GM18951 (cell line): Measurements from ENCODE around the gene TSFM.

Experiments
- POLR2A ChIP-seq: IDR thresholded peaks from 4 replicates; pipeline ENCODE4 v1.6.1; 2011; ENCODE audit warnings: mild to moderate bottlenecking; ENCODE audit not compliant: insufficient read length, insufficient read depth; ENCODE audit errors: extremely low read depth
- in situ Hi-C: fragments of 300-500 bp; cut with MboI; formaldehyde crosslinking; loops from one replicate; pipeline ENCODE4 v1.12.0; 2022; ENCODE audit warnings: low sequenced_read_pairs, mixed read lengths, inconsistent platforms; ENCODE audit not compliant: unreplicated experiment

The TSFM gene

DNA sequence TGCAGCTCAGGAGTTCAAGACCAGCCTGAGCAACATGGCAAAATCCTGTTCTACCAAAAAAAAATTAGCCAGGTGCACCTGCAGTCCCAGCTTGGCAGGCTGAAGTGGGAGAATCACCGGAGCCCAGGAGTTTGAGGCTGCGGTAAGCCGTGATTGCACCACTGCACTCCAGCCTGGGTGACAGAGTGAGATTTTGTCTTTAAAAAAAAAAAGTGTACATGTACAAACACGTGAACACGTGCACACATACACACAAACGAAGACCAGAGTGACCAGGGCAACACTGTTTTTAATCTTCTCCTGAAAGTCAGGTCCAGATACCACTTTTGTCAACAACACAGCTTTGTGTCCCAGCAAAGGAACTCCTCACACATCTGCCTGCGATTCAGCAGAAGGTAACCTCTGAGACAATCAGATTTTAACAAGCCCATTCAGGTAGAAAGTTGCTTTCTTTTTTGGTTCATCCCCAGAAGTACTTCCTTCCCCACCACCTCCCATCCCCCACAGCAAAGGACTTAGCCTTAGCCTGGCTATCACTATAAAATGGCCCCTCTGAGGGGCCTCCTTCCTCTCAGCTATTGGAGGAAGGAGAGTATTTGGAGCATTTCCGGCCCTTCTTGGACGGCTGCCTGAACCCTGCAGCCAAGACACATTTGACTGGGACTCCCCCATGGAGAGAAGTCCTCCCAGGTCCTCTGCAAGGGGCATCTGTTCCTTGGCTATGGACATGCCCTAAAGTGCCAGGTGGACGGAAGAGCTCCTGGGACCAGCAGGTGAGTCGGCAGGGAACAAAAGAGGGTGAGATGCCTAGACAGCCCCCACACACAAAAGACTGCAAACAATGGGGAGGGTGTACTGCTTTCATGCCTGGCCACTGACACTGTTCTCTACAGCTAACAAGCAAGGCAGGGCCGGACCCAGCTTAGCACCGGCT is 54.1 kb downstream of the TSFM start:
- TF ChIP-seq POLR2A: no peak
- in situ Hi-C loops: no loop called here

DNA sequence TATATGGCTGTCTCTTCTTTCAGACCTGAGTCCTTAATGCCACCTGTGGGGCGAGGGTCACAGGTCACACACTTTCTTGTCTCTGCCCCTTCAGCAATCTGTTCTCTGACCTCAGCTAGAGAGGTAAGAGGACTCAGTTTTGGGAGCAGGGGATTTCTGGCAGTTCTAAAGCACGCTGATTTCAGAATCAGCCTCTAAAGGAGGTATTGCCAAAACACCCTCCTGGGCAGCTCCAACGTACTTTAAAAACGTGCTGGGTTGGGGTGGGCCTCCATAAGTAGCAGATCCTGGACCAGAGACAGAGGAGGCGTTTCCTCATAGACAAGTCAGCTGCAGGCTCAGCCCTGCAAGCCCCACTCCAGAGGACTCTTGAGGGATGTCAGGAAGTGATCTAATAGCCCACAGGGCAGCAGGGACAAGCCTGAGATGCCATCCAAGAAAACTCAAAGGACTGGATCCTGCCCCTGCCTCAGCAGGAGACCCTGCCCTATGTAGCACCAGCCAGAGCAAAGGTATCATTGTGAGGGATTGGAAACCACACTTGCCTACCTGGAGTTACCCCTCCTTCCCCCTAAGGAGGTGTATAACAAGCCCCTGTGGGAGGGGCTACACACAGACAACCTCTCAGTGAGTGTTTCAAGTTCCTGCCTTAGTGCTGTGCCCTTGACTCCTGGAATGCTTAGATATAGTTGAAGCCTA is 55.4 kb downstream of the TSFM start:
- in situ Hi-C loops: no loop called here
- TF ChIP-seq POLR2A: peak; percentile 12

DNA sequence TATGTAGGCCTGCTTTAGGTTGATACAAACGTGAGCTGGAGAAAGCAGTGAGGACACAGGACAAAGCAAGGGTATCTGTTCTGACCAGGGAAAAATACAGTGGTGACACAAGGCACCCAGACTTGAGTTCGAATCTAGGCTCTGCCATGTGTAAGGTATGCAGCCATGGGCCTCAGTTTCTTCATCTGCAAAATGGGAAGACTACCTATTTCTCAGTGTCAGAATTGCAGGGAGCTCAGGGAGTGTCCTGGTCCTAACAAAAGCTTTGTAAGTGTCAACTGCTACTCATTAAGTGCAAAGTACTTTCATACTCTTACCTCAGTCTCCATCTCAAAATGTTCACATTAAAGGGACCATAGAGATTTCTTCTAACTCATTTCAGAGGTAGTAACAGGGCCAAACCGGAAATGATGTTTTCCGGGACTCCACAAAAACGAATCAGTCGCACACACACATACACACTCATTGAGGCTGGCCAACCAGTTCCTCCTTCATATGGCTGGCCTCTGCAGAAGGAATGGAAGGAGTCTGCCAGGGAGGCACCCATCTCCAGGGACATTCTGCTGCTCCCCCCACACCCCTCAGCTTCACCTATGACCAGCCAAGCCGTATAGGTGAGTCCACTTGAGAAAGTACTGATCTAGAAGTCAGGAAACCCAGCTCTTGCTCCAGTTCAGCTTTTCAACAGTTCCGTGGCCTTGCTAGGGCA is 56.2 kb downstream of the TSFM start:
- in situ Hi-C loops: no loop called here
- peak; percentile 5 for TF ChIP-seq POLR2A

DNA sequence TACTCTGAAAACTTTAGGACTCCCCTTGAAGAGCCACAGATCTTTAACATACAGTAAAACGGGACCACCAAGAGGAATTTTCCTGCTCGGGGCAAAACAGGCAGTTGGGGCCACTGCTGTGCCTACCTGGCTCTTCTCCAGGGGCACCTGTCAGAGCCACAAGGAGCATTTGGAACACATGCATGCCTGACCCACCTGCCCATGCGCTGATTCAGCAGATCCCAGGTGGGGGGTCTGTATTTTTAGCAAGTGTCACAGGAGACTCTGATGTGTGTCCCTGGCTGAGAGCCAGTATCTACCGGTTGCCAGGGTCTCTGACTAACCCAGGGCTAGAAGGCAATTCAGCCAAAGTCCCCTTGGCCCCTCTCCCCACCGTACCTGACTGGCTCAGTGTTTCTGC is 57.4 kb downstream of the TSFM start:
- in situ Hi-C loops: no loop called here

DNA sequence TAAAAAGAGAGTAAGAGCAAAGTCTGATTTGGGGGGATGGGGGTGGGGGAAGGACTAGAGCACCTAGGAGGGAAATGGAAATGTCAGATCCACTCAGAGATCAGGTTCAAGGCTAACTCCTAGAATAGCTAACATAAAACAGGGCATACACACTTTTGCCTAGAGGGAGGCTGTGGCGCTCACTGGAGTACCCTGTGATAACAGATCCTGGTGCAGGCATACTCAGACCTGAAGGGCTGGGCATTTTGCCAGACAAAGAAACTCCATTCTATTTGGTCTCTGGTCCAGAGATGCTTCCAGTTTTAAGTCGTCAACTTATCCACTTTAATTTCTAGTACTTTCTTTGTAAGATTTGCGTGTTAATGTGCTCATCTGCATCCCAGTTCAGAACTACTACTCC is 58.1 kb downstream of the TSFM start:
- no peak for TF ChIP-seq POLR2A
- in situ Hi-C loops: no loop called here

More for the DNA sequence above, 57.4 kb downstream of the TSFM start:
- TF ChIP-seq POLR2A: no peak

DNA sequence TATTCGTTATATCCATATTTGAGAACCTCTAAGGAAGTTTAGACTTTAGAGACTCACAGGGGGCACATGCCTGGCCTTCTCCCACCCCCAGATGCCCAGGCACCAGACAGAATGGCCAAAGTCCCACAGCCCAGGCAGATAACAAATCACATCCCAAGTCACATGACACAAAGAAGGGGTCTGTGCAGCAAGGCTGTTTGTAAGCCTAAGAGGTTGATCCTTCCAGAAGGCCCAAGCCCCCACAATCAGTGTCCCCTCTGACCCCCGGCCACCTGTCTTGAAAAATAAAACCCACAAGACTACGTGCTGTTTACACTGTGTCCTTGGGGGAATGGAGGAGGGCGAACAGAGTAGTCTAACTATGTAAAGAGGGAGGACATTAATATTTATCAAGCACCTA is 58.9 kb downstream of the TSFM start:
- no peak for TF ChIP-seq POLR2A
- in situ Hi-C loops: no loop called here

DNA sequence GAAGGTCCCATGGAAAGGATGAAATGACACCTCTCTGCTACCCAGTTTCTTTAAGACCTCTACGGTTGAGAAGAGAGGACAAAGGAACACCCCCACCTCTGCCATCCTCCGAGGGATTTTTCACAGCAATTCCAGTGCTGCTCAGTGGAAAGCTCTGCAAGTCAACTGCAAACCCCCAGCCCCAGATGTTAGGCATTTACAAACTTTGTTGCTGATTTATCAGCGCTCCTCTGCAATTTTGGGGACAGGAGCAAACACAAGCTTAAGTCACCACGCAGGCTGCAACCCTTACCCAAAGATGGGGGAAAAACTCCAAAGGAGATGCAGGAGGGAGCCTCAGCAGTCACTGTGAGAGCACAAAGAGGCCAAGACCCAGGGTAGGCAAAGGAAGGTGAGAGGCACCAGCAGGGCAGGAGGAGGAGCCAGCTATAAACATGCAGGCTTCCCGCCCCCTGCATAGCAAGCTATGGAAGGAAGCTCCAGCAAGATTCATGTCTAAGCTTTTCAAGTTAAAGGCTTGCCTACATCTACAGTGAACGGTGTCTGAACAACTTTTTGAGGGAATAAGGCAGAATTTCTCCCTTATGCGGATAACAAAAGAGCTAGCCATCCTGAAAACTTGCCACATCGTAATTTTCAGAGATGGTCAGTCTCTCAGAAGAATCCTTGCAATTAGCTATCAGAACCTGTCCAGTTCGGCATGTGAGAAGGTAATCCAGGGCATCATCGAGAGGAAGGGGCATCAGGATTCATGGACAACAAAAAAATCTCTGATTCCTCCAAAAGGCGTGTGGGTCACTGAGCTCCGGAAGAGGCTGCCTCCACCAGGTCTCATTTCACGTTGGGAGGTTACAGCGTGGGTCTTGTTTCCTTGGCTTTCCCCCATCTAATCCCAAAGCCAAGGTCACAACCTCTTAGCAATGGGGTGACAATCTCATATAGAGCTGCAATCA is 60.0 kb downstream of the TSFM start:
- in situ Hi-C loops: no loop called here
- TF ChIP-seq POLR2A: no peak

DNA sequence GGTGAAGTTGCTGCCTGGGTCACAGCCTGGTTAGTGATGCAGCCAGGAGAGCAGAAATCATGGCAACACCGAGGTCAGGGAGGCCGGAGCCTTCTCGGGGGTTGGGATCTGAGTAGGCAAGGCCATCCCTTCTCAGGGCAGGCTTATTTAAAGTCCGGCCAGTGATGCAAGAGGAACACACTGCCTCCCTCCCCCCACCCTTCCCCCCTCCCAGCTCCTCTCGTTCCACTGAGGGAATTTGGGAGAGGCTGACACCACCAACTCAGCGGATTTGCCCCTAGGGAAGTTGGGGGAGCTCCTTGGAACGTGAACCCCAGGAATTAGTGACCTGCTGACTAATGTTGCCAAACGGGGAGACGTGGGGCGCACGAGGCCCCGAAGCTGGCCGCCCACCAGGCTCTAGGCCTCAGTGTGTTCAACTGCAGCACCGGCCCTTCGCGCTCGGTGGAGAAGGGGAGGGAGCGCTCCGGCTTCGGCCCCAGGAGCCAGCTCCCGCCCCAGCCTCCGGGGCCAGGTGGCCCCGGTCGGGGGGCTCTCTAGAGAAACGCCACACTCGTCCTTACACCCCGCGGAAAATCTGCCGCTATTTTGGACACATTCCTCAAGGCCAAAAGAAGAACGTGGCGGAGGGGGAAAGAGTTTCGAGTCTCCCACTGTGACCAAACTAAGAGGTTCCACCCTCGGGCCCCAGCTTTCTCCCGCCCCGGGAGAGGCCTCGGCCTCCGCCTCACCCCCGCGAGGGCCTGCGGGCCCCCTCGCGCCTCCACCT is 62.3 kb downstream of the TSFM start:
- in situ Hi-C loops: no loop called here
- TF ChIP-seq POLR2A: no peak

DNA sequence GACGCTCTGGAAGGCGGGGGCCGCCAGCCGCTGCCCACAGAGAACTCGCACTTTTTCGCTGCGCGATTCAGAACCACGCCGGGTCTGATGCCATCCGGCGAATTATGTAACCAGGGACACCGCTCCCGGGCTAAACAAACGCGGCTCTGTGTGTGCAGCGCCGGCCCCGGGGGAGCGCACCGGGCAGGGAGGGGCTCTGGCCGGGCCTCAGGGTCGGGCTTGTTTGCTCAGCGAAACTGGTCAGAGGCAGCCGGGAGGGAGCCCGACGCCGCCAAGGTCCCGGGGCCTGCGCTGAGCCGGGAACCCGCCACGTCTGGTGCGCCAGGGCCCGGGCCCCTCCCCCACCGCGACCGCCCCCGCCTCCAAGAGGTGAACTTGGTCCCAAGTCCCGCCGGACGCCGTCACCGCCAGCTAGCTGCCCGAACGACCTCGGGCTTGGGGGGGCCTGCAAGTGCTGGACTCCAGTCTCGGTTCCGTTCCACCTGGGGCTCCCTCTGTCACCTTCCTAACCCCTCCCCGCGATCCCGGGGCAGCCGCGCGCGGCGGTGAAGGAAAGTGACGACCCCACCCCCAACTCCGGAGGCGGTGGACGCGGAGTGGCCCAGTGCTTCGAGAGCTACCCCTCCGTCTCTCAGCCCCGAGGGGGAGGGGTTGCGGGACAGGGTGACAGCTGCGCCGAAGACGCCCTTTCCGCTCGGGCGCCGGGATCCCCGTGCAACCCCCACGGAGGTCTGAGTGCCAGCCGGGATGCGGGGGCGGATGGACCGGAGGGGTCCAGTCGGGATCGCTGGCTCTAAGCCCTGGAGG is 63.1 kb downstream of the TSFM start:
- in situ Hi-C loops: no loop called here
- peak; percentile 25 for TF ChIP-seq POLR2A

DNA sequence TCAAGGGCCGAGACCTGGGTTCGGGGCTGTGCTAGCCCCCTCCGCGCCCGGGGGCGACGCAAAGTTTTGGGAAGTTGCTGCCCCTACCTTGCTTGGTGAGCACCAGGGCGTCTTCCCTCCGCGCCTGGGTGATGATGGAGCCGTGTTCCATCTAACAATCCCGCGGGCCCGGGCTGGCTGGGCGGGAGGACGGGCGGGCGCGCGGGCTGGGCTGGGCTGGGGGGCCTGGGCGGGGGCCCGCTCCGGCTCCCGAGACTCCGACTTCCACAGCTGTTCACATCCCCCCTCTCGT is 63.6 kb downstream of the TSFM start:
- no peak for TF ChIP-seq POLR2A
- in situ Hi-C loops: no loop called here
